ENCODE measurements around the gene BEST1. TPM values are rescaled to one million over a fixed set of nuclear protein-coding genes. Genes with fewer than 3 reads are reported as not detected.

The BEST1 gene
- total and polyA plus RNA-seq, 2 experiments from 2014 or later = 3.9 to 5.1 TPM

DNA sequence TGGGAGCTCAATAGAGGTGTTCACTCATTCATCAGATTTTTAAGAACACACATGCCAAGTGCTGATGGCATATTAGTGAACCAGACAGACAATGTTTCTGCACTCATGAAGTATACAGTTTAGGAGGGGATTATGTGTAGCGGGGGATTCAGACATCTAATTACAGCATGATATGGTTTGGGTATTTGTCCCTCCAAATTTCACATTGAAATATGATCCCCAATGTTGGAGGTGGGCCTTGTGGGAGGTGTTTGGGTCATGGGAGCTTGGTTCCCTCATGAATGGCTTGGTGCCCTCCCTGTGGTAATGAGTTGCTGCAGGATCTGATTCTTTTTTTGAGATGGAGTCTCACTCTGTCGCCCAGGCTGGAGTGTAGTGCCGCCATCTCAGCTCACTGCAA, 23.9 kb upstream of the BEST1 start:
- in situ Hi-C loops (cut with MboI) = no loop called here

DNA sequence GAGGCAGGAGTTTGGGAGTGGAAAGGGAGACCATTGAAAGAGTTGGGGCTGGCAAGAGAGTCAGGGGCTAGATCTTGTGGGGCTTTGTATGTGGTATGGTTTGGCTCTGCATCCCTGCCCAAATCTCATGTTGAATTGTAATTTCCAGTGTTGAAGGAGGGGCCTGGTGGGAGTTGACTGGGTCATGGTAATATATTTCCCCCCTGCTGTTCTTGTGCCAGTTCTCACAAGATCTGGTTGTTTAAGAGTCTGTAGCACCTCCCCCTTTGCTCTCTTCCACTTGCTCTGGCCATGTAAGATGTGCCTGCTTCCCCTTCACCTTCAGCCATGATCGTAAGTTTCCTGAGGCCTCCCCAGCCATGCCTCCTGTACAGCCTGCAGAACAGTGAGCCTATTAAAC, 22.6 kb upstream of the BEST1 start:
- H3K9ac ChIP-seq = no peak overlapping the region
- no peaks in the 10 kb centered on the region for H3F3A ChIP-seq (ENCODE audit: insufficient read depth)
- no peak for DNase-seq
- H3K4me1 ChIP-seq (ENCODE audit: insufficient read depth) = peaks cover 13% of the 10 kb centered on the region
- H2AFZ ChIP-seq = no peak overlapping the region
- TF ChIP-seq EZH2 (IDR thresholded peaks at IDR 0.05; ENCODE audit: insufficient read depth, poor library complexity, severe bottlenecking) (no peak), EZH2phosphoT487 (IDR thresholded peaks at IDR 0.05; ENCODE audit: insufficient read depth, low read depth) (no peak)
- no peak overlapping the region for H3K27ac ChIP-seq
- H3K9me3 ChIP-seq (ENCODE audit: low read depth) = no peaks in the 10 kb centered on the region
- no peak overlapping the region for H3K4me3 ChIP-seq
- no peak overlapping the region for H3K4me2 ChIP-seq (ENCODE audit: unreplicated experiment)
- no peaks in the 10 kb centered on the region for H3K9me2 ChIP-seq (ENCODE audit: insufficient read depth)
- in situ Hi-C loops (cut with MboI) = no loop called here
- H4K20me1 ChIP-seq (ENCODE audit: insufficient read depth) = no peaks in the 10 kb centered on the region
- WGBS, 2 experiments (ENCODE audit: low coverage in 1 of 2, low lambda C conversion rate in 2 of 2, missing lambda C conversion rate in 2 of 2) = 92 to 96% methylated on average over 1 of the region's 1 CpG
- H3K79me2 ChIP-seq (ENCODE audit: insufficient read depth) = no peaks in the 10 kb centered on the region
- H3K36me3 ChIP-seq (ENCODE audit: low read depth) = no peaks in the 10 kb centered on the region
- H3K27me3 ChIP-seq (replicated peaks; ENCODE audit: insufficient read depth) = no peaks in the 10 kb centered on the region

More for the DNA sequence above, 23.9 kb upstream of the BEST1 start:
- Histone ChIP-seq H3K9ac (no peak overlapping the region), H4K20me1 (ENCODE audit: insufficient read depth) (no peaks in the 10 kb centered on the region), H3K4me1 (ENCODE audit: insufficient read depth) (peaks cover 18% of the 10 kb centered on the region), H3K27me3 (replicated peaks; ENCODE audit: insufficient read depth) (no peaks in the 10 kb centered on the region), H3K4me2 (ENCODE audit: unreplicated experiment) (no peak overlapping the region), H3K9me2 (ENCODE audit: insufficient read depth) (no peaks in the 10 kb centered on the region), H3K79me2 (ENCODE audit: insufficient read depth) (no peaks in the 10 kb centered on the region), H3K9me3 (ENCODE audit: low read depth) (no peaks in the 10 kb centered on the region), H2AFZ (no peak overlapping the region), H3K36me3 (ENCODE audit: low read depth) (no peaks in the 10 kb centered on the region), H3F3A (ENCODE audit: insufficient read depth) (no peaks in the 10 kb centered on the region), H3K27ac (no peak overlapping the region), H3K4me3 (no peak overlapping the region)
- TF ChIP-seq EZH2 (IDR thresholded peaks at IDR 0.05; ENCODE audit: insufficient read depth, poor library complexity, severe bottlenecking) = no peak
- TF ChIP-seq EZH2phosphoT487 (IDR thresholded peaks at IDR 0.05; ENCODE audit: insufficient read depth, low read depth) = no peak
- WGBS, 2 experiments (ENCODE audit: low coverage in 1 of 2, low lambda C conversion rate in 2 of 2, missing lambda C conversion rate in 2 of 2) = 74 to 80% methylated on average over 3 of the region's 3 CpGs
- no peak for DNase-seq

GRCh38 chr11:61928606-61929005, 21.5 kb upstream of the BEST1 start:
- Histone ChIP-seq H3K9ac (no peak overlapping the region), H3K36me3 (ENCODE audit: low read depth) (no peaks in the 10 kb centered on the region), H3F3A (ENCODE audit: insufficient read depth) (no peaks in the 10 kb centered on the region), H3K79me2 (ENCODE audit: insufficient read depth) (no peaks in the 10 kb centered on the region), H3K27ac (no peak overlapping the region), H3K9me3 (ENCODE audit: low read depth) (no peaks in the 10 kb centered on the region), H3K9me2 (ENCODE audit: insufficient read depth) (no peaks in the 10 kb centered on the region), H4K20me1 (ENCODE audit: insufficient read depth) (no peaks in the 10 kb centered on the region), H3K4me2 (ENCODE audit: unreplicated experiment) (no peak overlapping the region), H3K4me3 (no peak overlapping the region), H3K4me1 (ENCODE audit: insufficient read depth) (peaks cover 2% of the 10 kb centered on the region), H2AFZ (no peak overlapping the region), H3K27me3 (replicated peaks; ENCODE audit: insufficient read depth) (no peaks in the 10 kb centered on the region)
- TF ChIP-seq EZH2 (IDR thresholded peaks at IDR 0.05; ENCODE audit: insufficient read depth, poor library complexity, severe bottlenecking) (no peak), EZH2phosphoT487 (IDR thresholded peaks at IDR 0.05; ENCODE audit: insufficient read depth, low read depth) (no peak)
- DNase-seq = peak; percentile 63
- in situ Hi-C loops (cut with MboI) = no loop called here

GRCh38 chr11:61930933-61931332, 19.2 kb upstream of the BEST1 start:
- in situ Hi-C loops (cut with MboI) = no loop called here
- WGBS, 2 experiments (ENCODE audit: low coverage in 1 of 2, low lambda C conversion rate in 2 of 2, missing lambda C conversion rate in 2 of 2) = 85 to 89% methylated on average over 3 of the region's 3 CpGs
- no peaks in the 10 kb centered on the region for H3K9me3 ChIP-seq (ENCODE audit: low read depth)

GRCh38 chr11:61935861-61936260, 14.3 kb upstream of the BEST1 start:
- no peaks in the 10 kb centered on the region for H3K36me3 ChIP-seq (ENCODE audit: low read depth)
- no peak for TF ChIP-seq EZH2phosphoT487 (IDR thresholded peaks at IDR 0.05; ENCODE audit: insufficient read depth, low read depth)
- TF ChIP-seq EZH2 (IDR thresholded peaks at IDR 0.05; ENCODE audit: insufficient read depth, poor library complexity, severe bottlenecking) = no peak
- no peak overlapping the region for H2AFZ ChIP-seq
- H3K27me3 ChIP-seq (replicated peaks; ENCODE audit: insufficient read depth) = no peaks in the 10 kb centered on the region; the same call in 1 of the 2 replicates
- H3K79me2 ChIP-seq (ENCODE audit: insufficient read depth) = no peaks in the 10 kb centered on the region
- no peaks in the 10 kb centered on the region for H3K9me3 ChIP-seq (ENCODE audit: low read depth)
- 39 to 44% methylated on average over 2 of the region's 2 CpGs for WGBS, 2 experiments (ENCODE audit: low coverage in 1 of 2, low lambda C conversion rate in 2 of 2, missing lambda C conversion rate in 2 of 2)
- no peak overlapping the region for H3K4me3 ChIP-seq
- no peak for DNase-seq
- H3K4me2 ChIP-seq (ENCODE audit: unreplicated experiment) = no peak overlapping the region
- no peaks in the 10 kb centered on the region for H3K9me2 ChIP-seq (ENCODE audit: insufficient read depth)
- no peaks in the 10 kb centered on the region for H3K4me1 ChIP-seq (ENCODE audit: insufficient read depth)
- in situ Hi-C loops (cut with MboI) = no loop called here
- H3K9ac ChIP-seq = no peak overlapping the region
- H4K20me1 ChIP-seq (ENCODE audit: insufficient read depth) = no peaks in the 10 kb centered on the region
- H3K27ac ChIP-seq = no peak overlapping the region
- H3F3A ChIP-seq (ENCODE audit: insufficient read depth) = no peaks in the 10 kb centered on the region

More at GRCh38 chr11:61930933-61931332, 19.2 kb upstream of the BEST1 start:
- Histone ChIP-seq H3K79me2 (ENCODE audit: insufficient read depth) (no peaks in the 10 kb centered on the region), H3K9me2 (ENCODE audit: insufficient read depth) (no peaks in the 10 kb centered on the region), H4K20me1 (ENCODE audit: insufficient read depth) (no peaks in the 10 kb centered on the region), H3F3A (ENCODE audit: insufficient read depth) (no peaks in the 10 kb centered on the region), H3K9ac (no peak overlapping the region), H3K4me2 (ENCODE audit: unreplicated experiment) (no peak overlapping the region), H2AFZ (no peak overlapping the region), H3K27ac (no peak overlapping the region), H3K4me1 (ENCODE audit: insufficient read depth) (no peaks in the 10 kb centered on the region), H3K36me3 (ENCODE audit: low read depth) (no peaks in the 10 kb centered on the region), H3K4me3 (no peak overlapping the region), H3K27me3 (replicated peaks; ENCODE audit: insufficient read depth) (no peaks in the 10 kb centered on the region)
- no peak for DNase-seq
- TF ChIP-seq EZH2 (IDR thresholded peaks at IDR 0.05; ENCODE audit: insufficient read depth, poor library complexity, severe bottlenecking) (no peak), EZH2phosphoT487 (IDR thresholded peaks at IDR 0.05; ENCODE audit: insufficient read depth, low read depth) (no peak)

Measured in GM23248 (cell line).